Measurements from ENCODE around the gene OR52A1. TPM values are rescaled to one million over a fixed set of nuclear protein-coding genes. Genes with fewer than 3 reads are reported as not detected.

The OR52A1 gene
- polyA plus RNA-seq, 3 donors, result not detected

- Histone ChIP-seq H3K4me2 (replicated peaks; ENCODE audit: extremely low read depth, low read length, poor library complexity, severe bottlenecking) (no peak overlapping the region), H4K20me1 (ENCODE audit: insufficient read depth, low read length) (no peaks in the 10 kb centered on the region), H3K9me3 (replicated peaks in 1 of 2; ENCODE audit: control insufficient read depth in 1 of 2, insufficient read depth in 1 of 2, low read length in 2 of 2) (no peaks in the 10 kb centered on the region), H3K79me2 (ENCODE audit: insufficient read depth, low read length) (no peaks in the 10 kb centered on the region), H3K4me3 (replicated peaks in 1 of 3; ENCODE audit: low read depth in 2 of 3, low read length in 3 of 3) (no peak overlapping the region), H2AFZ (ENCODE audit: insufficient read depth, low read depth, low read length, poor library complexity, severe bottlenecking) (no peak overlapping the region), H3K9ac (ENCODE audit: insufficient read depth, low read length, poor library complexity, severe bottlenecking) (no peak overlapping the region), H3K27ac (ENCODE audit: low read depth in 1 of 2, low read length in 2 of 2) (no peak overlapping the region), H3K36me3 (replicated peaks in 1 of 2; ENCODE audit: control insufficient read depth in 1 of 2, insufficient read depth in 2 of 2, low read length in 2 of 2) (no peaks in the 10 kb centered on the region), H3K27me3 (ENCODE audit: control insufficient read depth in 2 of 2, insufficient read depth in 2 of 2, low read length in 2 of 2) (no peaks in the 10 kb centered on the region), H3K4me1 (ENCODE audit: control insufficient read depth in 1 of 2, insufficient read depth in 2 of 2, low read length in 2 of 2) (no peaks in the 10 kb centered on the region)
- Mint-ChIP-seq H3K9me3 (peaks cover 0 to 3% (median 0%) of the 10 kb centered on the region in 7 donors), H3K4me1 (no peaks in the 10 kb centered on the region), H3K27ac (no peak overlapping the region), H3K4me3 (no peak overlapping the region), H3K36me3 (no peaks in the 10 kb centered on the region), H3K27me3 (ENCODE audit: low read depth in 3 of 3) (peaks cover 2 to 5% (median 4%) of the 10 kb centered on the region in 3 donors)
- intact Hi-C loops (cut with micrococcal nuclease), result no loop called here
- DNase-seq, result no peak
- TF ChIP-seq CTCF (IDR thresholded peaks at IDR 0.05), result no peak
Measured at GRCh38 chr11:5117588-5117987, 37.0 kb downstream of the OR52A1 start.

- H3K4me3 Mint-ChIP-seq, result no peak overlapping the region
- H3K27ac Mint-ChIP-seq, result no peak overlapping the region
- Histone ChIP-seq H3K9ac (ENCODE audit: insufficient read depth, low read length, poor library complexity, severe bottlenecking) (no peak overlapping the region), H2AFZ (ENCODE audit: insufficient read depth, low read depth, low read length, poor library complexity, severe bottlenecking) (no peak overlapping the region), H3K4me2 (replicated peaks; ENCODE audit: extremely low read depth, low read length, poor library complexity, severe bottlenecking) (no peak overlapping the region), H4K20me1 (ENCODE audit: insufficient read depth, low read length) (no peaks in the 10 kb centered on the region), H3K9me3 (replicated peaks in 1 of 2; ENCODE audit: control insufficient read depth in 1 of 2, insufficient read depth in 1 of 2, low read length in 2 of 2) (no peaks in the 10 kb centered on the region), H3K79me2 (ENCODE audit: insufficient read depth, low read length) (no peaks in the 10 kb centered on the region), H3K27me3 (ENCODE audit: control insufficient read depth in 2 of 2, insufficient read depth in 2 of 2, low read length in 2 of 2) (no peaks in the 10 kb centered on the region), H3K36me3 (replicated peaks in 1 of 2; ENCODE audit: control insufficient read depth in 1 of 2, insufficient read depth in 2 of 2, low read length in 2 of 2) (no peaks in the 10 kb centered on the region), H3K4me3 (replicated peaks in 1 of 3; ENCODE audit: low read depth in 2 of 3, low read length in 3 of 3) (no peak overlapping the region), H3K4me1 (ENCODE audit: control insufficient read depth in 1 of 2, insufficient read depth in 2 of 2, low read length in 2 of 2) (no peaks in the 10 kb centered on the region), H3K27ac (ENCODE audit: low read depth in 1 of 2, low read length in 2 of 2) (no peak overlapping the region)
- 80% methylated on average over 1 of the region's 3 CpGs for WGBS (ENCODE audit: insufficient coverage)
- no peaks in the 10 kb centered on the region for H3K36me3 Mint-ChIP-seq
- H3K9me3 Mint-ChIP-seq, result peaks cover 0 to 3% (median 0%) of the 10 kb centered on the region in 7 donors
- intact Hi-C loops (cut with micrococcal nuclease), result no loop called here
- TF ChIP-seq CTCF (IDR thresholded peaks at IDR 0.05), result no peak
- H3K4me1 Mint-ChIP-seq, result no peaks in the 10 kb centered on the region
- H3K27me3 Mint-ChIP-seq (ENCODE audit: low read depth in 3 of 3), result peaks cover 2 to 5% (median 4%) of the 10 kb centered on the region in 3 donors
- DNase-seq, result no peak
Measured at GRCh38 chr11:5115339-5115738, 39.2 kb downstream of the OR52A1 start.

Data from CD14-positive monocyte (primary cell).